Stimulated activated CD8-positive, alpha-beta memory T cell treated with anti-CD3 and anti-CD28 coated beads, Interleukin-7, amount 100 ng/mL, for 4 hours (primary cell): ENCODE measurements around the gene FNDC3B.

Experiments
- DNase-seq, 2 donors: peaks; one replicate each; pipeline ENCODE4 v3.0.0-alpha.2; 2020; ENCODE audit warnings: low read depth in 2 of 2

The FNDC3B gene

DNA sequence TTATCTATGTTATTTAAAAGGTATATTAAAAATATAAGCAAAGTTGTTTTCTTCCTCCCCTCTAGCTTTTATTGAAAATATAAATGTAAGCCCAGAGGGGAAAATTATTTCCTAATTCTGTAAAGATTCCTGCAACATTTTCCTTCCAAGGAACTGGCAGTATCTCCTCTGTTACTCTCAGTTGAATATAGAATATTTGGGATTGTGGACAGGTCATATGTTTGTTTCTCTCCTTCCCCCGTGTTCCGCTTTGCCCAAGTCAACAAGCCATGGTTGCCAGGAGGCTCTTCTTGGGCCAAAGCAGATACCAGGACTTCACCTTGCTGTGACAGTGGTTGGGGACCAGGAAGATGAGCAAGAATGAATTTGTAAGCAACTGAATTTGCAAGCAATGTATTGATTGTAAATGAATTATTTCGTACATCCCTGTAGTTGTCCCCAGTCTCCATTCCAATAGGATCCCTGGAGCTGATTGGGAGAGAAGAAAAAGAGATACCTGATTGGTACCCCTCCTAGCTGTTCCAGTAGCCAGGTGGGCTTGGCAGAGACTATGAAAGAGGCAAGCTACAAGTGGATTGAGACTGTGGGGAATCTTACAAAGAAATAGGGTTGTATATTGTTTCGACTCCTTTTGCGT, 130.8 kb downstream of the FNDC3B start:
- no peak for DNase-seq

- no peak for DNase-seq
Observed at GRCh38 chr3:172170841-172171240, 131.5 kb downstream of the FNDC3B start.

DNA sequence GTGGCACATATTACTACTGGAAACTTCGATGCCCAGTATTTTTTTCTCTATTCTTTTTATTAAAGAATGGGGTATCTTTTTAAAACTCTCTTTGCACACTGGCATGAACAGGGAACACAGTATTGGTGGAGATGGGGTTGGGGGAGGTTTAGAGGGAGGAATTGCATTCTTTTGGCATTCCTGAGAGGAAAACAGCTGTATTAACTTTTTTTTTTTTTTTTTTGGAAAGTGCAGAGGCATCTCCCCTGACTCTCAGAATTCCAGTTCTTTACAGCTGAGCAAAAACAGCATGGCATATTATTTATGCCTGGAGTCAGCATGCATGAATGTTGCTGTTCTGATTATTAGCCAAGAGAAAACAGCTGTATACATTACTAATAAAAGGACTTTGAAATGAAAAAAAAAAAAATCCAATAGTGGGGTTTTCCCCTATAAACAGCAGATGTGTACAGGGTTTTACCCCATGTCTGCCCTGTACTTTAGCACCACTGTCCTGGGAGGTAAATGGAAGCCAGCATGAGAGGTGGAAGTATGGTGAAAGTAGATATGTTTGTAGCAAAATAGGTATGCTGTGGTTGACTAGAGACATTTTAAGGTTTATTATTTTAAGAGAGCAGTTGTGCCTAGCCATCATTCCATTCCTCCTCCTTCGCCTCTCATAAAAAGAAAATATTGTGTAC, 132.2 kb downstream of the FNDC3B start:
- DNase-seq, result no peak

GRCh38 chr3:172173316-172174254, 134.2 kb downstream of the FNDC3B start:
- DNase-seq, result peak in 1 of 2 donors; percentile 21

DNA sequence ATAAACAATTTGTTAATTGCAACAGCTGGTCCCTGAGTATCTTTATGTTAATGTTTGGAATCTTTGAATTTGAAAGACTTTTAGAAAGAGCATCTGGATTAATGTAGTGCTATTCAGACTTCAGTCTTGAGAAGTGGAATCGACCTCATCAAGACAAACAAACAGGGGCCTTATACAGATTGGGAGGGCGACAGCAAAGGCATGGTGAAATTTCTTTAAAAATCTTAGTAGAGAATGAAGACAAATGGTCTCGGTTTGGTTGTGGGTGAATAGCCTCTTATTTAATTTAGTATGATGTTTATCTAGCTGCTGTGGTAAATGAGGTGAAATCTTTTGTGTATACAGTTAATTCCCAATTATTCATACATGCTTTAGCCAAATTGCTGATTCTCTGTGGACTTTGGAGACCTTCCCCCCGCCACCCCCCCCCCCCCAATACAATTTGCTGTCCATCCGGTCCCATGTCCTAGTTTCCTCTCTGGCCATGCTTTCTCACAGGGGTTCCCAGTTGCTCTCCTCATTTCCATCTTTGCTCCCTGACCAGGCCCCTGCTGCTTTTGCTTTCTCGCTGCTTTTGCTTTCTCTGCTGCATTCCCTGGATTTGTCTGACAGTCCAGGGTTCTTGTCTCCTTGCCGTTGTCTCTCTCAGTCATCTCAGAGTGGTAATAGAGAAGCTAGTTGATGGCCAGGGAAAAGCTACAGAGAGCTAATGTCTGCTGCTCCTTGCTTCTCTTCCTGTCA, 135.3 kb downstream of the FNDC3B start:
- DNase-seq, result no peak

DNA sequence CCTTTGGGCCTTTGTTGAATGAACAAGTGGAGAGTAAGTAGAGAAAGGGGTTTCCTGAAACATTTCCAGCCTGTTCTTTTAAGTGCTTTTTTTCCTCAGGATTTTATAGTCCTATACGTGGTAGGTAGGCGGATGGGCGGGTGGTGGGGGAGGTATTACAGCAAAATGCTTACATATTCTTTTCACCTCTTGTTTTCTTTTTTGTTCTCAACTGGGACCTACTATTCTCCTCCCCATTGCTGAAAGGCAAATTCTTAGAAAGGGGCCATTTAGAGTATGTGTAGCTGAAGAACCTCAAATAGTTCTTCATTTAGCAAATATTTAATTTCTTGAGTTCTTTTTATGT, 135.8 kb downstream of the FNDC3B start:
- no peak for DNase-seq

DNA sequence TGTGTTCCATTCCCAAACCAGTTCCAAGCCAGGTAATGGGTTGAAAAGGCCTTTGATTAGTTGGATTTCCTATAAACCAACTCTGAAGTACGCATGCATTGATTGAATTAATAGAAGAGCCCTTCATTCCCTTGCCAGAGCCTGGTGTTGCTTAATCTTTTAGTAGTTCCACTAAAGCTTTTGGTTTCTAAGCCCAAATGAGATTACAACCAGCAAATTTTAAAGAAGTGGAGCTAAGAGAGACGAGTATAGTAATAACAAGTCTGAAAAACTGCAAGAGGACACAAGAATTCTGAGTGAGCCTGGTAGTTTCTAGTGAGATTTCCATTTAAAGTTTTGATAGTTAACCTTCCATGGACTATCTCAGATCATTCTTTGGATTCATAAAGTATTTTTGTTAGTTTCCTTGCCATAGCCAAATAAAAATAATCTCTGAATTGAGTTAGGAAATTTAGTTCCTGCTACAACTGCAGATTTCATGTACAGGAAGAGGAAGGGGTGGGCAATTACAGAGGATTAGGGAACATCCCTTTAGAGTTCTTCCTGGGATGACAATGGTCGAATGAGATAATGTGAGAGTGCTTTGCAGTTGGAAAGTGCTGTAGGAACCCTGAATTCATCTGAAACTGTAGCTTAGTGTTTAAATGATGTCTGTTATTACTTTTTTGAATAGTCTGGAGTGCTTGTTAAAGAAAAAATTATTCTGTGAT, 136.8 kb downstream of the FNDC3B start:
- no peak for DNase-seq

DNA sequence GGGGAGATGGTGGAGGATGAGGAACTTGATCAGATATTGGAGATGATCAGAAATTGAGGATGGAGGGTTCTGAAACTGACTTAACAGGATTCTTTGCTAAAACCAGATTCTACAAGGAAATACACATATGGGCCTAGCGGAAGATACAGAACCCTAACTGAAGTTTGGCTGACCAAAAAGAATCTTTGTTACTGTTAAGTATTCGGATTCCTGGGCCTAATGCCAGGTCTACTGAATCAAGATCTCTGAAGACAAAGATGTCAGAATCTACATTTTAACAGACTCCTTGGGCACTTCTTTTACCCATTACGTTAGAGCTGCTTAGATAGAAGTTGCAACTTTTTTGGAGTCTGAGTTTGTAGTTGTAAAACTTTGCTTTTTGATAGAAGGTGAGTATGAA, 137.7 kb downstream of the FNDC3B start:
- DNase-seq, result no peak

DNA sequence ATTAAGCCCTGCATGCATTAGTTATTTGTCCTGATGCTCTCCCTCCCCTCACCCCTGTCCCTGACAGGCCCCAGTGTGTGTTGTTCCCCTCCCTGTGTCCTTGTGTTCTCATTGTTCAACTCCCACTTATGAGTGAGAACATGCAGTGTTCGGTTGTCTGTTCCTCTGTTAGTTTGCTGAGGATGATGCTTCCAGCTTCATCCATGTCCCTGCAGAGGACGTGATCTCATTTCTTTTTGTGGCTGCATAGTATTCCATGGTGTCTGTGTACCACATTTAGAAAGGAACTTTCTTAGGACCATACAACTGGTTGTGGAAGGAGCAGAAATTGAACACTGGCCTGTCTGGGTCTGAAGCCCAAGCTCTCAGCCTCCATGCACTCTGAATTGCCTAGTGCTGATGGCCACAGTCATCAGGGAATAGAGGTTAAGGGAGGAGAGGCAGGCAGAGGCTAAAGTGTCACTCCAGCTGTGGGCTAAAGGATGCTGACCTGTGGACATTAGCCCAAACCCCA, 138.5 kb downstream of the FNDC3B start:
- no peak for DNase-seq

- no peak for DNase-seq
Observed at GRCh38 chr3:172179680-172180399, 140.5 kb downstream of the FNDC3B start.

DNA sequence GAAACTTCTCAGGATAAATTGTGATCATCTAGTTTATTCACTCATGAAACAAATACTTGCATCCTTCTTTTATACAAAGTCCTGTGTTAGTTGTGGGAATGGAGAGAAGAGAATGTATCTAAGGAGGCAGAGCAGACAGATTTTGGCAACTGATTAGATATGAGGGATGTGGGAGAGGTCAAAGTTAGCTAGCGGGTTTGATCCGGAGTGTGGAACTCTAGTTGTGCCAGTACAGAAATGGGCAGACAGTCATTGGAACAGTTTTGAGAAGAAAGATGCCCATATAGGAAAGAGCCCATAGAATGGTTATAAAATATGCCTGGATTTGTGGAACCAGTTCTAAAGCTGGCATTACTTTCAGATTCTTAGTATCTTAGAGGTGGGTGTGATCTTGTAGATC, 141.1 kb downstream of the FNDC3B start:
- no peak for DNase-seq

- DNase-seq, result peak in 1 of 2 donors; percentile 9
Observed at GRCh38 chr3:172181932-172182586, 142.7 kb downstream of the FNDC3B start.

GRCh38 chr3:172182797-172183196, 143.4 kb downstream of the FNDC3B start:
- no peak for DNase-seq

GRCh38 chr3:172184106-172184822, 144.9 kb downstream of the FNDC3B start:
- DNase-seq, result no peak

DNA sequence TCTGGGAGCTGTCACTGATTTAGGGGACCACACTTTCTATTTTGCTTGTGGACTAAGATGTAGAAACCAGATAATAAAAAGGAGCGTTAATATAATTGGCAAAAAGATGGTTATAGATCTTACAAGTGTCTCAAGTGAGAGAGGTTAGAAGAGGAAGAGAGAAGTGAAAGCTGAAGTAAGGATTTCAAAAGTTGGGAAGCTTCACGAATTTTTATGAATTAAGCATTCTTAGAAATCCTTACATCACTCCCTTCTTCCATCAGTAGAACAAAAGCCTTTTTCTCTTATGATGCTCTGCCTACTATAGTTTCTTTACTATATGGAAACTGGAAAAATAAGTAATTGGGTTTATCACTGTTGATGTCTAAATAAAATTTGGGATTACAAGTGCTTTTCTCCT, 146.5 kb downstream of the FNDC3B start:
- DNase-seq, result no peak

DNA sequence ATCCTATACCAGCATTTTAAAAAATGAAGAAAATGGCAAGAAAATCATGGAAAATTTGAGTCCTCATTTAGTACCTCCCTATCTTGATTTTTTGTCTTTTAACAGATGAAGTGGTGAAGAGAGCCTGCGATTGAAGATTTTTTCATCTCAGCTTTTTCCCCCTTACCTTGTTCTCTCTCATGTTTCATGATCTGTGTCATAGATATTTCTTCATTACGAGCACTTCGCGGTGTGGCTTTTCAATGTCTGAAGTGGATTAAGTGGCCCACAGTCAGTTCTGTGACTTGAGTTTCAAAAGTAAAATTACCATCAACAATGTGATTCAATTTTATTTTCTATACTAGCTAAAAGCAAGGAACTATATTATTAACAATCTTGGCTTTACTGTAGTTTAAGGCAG, 147.2 kb downstream of the FNDC3B start:
- DNase-seq, result no peak

DNA sequence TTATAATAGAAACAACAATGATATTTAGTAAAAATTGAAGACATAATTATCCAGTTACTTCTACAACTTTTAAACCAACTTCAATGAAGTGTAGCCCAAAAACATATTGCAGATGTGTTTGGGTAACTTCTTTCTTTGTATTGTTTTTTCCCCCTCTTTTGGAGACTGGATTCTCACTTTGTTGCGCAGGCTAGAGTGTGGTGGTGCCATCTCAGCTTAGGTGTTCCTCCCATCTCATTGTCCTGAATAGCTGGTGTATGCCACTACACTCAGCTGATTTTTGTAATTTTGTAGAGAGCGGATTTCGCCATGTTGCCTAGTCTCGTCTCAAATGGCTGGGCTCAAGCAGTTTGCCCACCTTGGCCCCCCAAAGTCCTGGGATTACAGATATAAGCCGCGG, 148.1 kb downstream of the FNDC3B start:
- no peak for DNase-seq

GRCh38 chr3:172188511-172188910, 149.1 kb downstream of the FNDC3B start:
- no peak for DNase-seq

DNA sequence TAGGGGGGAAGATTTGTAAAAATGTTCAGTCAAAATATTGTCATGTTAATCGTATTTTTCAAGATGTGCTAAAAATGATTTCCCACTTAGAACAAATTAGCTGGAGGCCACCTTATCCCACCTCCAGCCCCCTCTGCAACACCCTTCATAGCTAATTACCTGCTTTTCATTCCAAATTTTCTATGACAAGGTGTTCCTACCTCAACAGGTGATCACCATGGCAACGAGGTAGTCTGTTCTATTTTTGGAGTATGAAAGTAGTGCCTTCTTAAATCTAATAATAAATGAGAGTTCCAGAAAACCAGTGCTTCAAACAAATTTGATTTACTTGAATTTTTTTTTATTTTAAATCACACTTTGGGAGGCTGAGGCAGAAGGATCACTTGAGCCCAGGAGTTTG, 149.8 kb downstream of the FNDC3B start:
- DNase-seq, result no peak
